Thyroid gland (tissue), 4 donors: ENCODE measurements around the gene ZNF880.

Source experiments
- POLR2A ChIP-seq, 2 donors: fragments of 450-650 bp; IDR thresholded peaks; one replicate each; pipeline ENCODE4 v1.6.1; 2017; ENCODE audit warnings: antibody characterized with exemption in 2 of 2, mild to moderate bottlenecking in 2 of 2, moderate library complexity in 1 of 2
- TF ChIP-seq, protein P1 (sequence below), 6 experiments: fragments of 200-600 bp in 3 of 6; fragments of 450-650 bp in 3 of 6; sonication (generic) in 3 of 6; IDR thresholded peaks; one replicate each; pipeline ENCODE4 v1.5.1; 2016 to 2019; ENCODE audit warnings: antibody characterized with exemption in 6 of 6, mild to moderate bottlenecking in 2 of 6, inconsistent platforms in 1 of 6, moderate library complexity in 1 of 6

DNA sequence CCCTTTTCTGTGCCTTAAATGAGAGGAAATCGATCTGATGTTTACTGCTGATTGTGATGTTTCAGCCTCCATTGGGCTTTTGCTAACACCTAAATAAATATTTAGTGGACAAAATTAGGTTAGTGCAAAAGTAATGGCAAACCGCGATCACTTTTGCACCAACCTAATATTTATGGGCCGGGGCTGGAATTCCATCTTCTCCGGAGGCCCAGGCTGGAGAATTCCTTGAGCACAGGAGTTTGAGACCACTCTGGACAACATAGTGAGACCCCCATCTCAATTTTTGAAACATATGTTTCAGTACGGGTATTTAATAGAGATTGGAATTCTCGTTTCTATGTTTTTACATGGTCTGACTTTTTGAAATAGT is 603 bp downstream of the ZNF880 start:
- TF ChIP-seq, protein P1, sequence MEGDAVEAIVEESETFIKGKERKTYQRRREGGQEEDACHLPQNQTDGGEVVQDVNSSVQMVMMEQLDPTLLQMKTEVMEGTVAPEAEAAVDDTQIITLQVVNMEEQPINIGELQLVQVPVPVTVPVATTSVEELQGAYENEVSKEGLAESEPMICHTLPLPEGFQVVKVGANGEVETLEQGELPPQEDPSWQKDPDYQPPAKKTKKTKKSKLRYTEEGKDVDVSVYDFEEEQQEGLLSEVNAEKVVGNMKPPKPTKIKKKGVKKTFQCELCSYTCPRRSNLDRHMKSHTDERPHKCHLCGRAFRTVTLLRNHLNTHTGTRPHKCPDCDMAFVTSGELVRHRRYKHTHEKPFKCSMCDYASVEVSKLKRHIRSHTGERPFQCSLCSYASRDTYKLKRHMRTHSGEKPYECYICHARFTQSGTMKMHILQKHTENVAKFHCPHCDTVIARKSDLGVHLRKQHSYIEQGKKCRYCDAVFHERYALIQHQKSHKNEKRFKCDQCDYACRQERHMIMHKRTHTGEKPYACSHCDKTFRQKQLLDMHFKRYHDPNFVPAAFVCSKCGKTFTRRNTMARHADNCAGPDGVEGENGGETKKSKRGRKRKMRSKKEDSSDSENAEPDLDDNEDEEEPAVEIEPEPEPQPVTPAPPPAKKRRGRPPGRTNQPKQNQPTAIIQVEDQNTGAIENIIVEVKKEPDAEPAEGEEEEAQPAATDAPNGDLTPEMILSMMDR (IDR thresholded peaks at IDR 0.05), result no peak
- no peak for TF ChIP-seq POLR2A (IDR thresholded peaks at IDR 0.05)
